Bone marrow (tissue), 2 donors: ENCODE measurements around the gene NPIPB8.
"Not testable (repeated sequence)": the region's sequence is repeated elsewhere in the genome, so short reads cannot be mapped to it uniquely, and the experiment has no call there.

Experiments
- DNase-seq, 2 donors: peaks; one replicate each; lab custom pipeline; 2025; lab: John Stamatoyannopoulos, UW

NPIPB8 gene

DNA sequence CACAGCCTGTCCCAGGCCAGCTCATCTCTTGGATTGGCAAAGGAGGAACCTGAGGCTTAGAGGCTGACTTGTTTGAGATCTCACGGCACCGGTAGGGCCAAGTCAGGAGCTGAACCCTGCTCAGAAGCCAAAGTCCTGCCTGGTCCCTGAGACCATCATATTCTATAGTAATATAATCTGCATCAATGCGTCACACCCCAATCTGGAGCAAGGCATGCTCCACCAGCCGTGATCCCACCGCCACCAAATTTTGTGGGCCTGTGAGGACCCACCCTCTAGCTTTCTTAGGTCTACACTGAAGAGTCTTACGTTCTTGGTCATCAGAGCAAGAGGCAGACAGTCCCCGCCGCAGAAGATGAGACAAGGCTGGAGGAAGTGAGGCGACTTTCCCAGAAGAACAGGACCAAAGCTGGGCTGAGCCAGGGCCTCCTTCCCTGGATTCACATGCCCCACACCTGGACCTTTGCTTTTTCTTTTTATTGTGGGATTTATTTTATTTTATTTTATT lies 30.7 kb upstream of the NPIPB8 start:
- DNase-seq, result no peak

DNA sequence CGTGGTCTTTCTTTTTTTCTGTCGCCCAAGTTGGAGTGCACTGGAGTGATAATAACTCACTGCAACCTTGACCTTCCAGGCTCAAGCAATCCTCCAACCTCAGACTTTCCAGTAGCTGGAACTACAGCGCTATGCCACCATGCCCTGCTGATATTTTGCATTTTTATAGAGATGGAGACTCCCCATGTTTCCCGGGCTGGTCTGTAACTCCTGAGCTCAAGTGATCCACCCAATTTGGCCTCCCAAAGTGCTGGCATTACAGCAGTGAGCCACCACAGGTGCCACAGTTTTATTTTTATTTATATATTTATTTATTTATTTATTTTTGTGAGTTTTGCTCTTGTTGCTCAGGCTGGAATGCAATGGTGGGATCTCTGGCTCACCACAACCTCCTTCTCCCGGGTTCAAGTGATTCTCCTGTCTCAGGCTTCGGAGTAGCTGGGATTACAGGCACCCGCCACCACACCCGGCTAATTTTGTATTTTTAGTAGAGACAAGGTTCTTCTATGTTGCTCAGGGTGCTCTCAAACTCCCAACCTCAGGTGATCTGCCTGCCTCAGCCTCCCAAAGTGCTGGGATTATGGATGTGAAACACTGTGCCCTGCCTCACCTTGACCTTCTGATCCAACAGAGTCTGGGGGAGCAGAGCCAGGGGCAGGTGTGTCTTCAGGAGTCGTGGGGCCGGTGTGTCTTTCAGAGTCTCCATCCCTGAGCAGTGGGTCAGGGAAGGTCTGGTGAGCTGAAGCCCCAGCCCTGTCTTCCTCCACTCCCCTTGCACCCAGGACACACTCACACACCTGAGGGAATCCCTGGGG lies 30.0 kb upstream of the NPIPB8 start:
- DNase-seq, result not testable (repeated sequence)

DNA sequence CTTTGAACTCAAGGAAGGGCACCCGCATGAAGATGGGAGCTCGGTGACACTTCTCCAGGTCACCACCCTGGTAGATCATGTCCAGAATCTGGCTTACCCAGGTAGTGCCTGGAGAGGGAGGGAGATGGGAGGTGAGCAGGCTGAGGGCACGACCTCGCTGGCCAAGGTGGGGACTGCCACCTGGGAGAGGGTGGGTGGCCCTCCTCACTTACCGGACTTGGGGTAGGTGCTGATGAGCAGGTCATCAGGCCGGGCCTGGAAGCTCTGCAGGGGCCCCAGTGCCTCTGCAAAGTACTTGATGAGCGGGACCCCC lies 29.4 kb upstream of the NPIPB8 start:
- DNase-seq, result not testable (repeated sequence)

DNA sequence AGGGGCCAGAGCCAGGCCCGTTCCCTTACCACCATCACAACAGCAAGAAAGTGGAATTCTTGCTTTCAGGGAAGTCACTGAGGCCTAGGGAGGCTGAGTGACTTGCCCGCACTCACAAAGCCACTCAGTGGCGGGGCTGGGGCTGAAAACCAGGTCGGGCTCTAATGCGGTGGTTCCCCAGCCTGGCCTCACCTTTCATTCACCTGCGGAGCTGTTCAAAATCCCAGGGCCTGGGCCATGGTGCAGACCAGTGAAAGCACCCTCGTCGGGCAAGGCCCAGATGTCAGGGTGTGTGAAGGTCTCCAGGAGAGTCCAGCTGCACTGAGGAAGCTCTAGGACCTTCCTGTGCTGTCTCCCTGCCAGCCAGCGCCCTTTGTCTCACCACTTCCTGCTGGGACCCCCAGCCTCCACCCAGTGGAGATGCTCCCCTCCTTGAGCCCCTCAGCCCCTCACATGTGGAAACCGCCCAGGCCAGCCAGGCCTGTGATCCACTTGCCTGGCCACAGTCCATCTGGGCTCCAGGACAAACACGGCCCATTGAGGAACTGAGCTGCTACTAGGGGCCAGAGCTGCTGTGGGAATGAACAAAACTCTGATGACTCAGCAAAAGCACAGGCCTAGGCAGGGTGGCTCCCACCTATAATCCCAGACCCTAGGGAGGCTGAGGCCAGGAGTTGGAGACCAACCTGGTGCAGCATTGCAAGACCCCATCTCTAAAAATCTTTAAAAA lies 28.8 kb upstream of the NPIPB8 start:
- DNase-seq, result not testable (repeated sequence)

DNA sequence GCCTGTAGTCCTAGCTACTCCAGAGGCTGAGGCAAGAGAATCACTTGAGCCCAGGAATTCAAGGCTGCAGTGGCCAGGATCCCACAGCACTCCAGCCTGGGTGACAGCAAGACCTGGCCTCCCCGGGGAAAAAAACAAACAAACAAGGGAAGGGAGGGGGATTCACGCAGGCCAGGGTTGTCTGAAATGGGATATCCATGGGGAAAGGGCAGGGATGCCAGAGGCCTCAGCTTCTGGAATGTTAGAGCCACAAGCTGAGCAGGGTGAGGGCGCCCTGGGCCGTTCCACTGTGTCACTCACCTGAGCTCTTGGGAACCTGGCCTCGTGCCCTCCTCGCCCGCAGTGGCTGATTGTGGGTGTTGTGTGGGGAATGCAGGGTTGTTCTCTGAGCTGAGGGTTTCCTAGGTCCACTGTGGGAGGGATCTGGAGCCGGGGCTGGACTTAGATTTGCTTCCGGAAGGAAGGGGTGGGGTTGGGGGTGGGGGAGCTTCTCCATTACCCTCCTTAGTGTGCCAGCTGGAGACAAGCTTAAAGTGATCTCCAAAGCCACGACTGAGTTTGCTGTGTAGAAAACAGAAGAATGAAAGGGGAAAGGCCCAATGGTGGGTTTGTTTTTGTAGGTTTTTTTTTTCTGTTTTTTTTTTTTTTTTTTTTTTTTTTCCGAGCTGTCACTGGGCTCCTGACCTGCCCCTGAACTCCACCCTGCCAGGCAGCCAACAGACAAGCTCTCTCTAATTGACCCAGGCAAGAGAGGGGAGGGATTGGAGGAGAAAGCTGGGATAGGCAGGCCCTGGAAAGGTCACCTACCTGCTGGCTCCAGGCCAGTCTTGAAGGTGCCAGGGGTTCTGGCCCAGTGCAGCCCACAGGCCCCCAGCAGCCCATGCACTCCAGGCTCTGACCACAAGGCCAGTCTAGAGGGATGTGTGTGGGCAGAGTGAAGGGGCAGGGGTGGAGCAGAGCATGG lies 28.0 kb upstream of the NPIPB8 start, which contains the start of gene SULT1A1:
Gene SULT1A1 (minus strand): TSS at position 414 of the 964 bp plus-strand sequence. CDS start 1,189 bp downstream, outside the sequence.
- DNase-seq, result no peak

DNA sequence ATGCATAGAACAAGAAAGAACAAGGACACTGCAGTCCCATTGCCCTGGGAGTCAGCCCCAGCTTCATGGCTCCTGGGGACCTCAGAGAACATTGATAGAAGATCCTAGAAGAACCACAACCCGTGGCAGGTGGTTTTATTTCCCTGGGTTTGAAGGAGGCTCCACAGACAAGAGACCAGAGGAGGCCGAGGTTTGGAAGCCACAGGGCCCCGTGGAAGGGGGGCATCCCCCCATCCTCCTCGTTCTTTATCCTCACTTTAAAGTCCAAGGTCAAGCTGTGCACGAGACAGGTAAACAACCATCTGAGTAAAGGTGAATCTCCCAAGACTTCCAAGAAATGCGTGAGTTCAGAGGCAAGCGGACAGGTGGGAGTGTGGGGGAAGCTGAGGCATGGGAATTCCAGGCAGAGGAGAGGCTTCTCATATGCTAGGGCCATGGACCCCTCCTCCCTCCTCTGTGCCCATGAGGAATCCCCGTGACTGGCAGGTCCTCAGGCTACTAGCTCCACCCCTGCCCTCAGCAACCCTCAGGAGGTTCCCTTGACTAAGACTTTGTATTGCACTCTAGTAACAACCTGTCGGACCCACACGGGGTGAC lies 27.2 kb upstream of the NPIPB8 start:
- DNase-seq, result no peak

DNA sequence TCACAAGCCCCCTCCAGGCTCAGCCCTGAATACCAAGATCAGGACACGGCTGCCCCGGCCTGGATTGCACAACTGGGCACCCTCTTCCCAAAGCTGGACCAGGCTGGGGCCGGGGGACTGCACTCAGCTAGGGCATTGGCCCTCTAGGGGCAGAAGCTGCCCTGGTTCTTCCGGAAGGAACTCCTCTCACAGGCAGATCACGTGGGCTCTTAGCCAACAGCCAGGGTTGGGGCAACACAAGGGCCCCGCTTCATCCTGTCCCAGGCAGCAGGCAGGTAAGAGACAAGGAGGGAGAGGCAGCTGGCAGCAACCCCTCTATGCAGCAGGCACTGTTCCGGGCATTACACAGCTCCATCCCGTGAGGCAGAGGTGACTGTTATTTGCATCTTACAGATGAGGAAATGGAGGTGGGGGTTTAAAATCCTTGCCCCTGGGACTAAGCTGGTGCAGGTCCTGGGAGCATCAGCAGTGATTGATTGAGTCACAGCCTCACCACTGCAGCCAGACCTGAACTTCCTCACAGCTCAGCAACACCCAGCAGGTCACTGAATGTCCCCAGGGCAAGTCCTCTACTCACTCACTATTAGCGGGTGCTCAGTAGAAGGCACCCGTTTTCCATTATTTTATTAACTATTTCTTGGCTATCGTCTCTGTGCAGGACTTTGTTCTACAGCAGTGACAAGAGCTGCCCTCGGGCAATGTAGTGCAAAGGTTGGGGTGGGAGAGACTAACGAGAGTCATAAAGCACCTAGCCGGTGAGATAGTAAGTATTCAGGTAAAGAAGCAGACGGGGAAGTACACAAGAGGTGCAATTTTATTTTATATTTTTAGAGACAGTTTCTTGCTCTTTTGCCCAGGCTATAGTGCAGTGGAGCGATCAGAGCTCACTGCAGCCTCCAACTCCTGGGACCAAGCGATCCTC lies 25.2 kb upstream of the NPIPB8 start:
- DNase-seq, result not testable (repeated sequence)

DNA sequence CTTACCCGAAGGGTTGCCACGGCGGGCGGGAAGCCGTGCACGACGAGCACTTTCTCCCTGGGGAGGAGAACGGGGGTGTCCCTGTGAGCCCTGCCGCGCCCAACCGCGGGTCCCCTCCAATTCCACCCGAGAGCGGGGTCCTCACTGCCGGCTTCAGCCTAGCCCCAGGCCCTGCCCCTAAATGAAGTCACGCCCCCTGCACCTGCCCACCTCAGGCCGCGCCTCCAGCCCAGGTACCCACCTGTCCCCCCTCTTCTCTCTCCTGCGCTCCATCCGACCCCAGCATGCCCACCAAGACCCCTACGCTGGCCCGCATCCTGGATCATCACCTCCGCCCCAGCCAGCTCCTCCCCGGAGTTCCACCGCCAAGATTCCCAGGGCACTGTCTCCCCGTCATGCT lies 24.0 kb upstream of the NPIPB8 start:
- not testable (repeated sequence) for DNase-seq

DNA sequence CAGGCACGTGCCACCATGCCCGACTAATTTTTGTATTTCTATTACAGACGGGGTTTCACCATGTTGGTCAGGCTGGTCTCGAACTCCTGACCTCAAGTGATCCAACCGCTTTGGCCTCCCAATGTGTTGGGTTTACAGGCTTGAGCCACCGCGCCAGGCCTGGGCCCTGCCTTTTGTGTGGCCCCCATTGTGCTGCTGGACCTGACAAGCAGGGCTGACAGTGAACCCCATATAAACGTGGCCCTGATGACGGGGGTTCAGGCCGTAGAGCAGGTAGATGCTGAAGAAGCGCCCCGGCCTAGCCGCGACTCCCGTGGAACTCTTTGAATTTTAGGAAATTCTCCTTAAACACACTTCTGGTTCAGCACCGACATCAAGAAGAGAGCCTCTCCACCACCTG lies 23.3 kb upstream of the NPIPB8 start:
- DNase-seq, result not testable (repeated sequence)

DNA sequence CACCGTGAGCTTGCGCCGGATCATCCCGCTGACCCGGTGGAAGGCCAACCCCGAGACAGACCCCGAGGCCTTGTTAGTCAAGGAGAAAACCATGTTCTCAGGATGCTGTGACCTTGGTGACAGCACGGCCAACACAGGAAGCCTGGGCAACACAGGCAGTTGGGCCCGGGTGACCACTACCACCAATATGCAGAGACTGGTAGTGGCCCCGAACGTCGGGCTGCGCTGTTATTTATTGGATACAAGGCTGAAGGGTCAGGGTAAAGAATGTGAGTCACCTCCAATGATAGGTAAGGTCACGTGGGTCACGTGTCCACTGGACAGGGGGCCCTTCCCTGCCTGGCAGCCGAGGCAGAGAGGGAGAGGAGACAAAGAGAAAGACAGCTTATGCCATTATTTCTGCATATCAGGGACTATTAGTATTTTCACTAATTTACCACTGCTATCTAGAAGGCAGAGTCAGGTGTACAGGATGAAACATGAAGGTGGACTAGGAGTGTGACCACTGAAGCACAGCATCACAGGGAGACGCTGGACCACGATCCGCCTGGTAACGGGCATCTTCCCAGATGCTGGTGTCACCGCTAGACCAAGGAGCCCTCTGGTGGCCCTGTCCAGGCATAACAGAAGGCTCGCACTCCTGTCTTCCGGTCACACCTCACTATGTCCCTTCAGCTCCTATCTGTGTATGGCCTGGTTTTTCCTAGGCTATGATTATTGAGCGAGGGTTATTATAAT lies 22.2 kb upstream of the NPIPB8 start:
- not testable (repeated sequence) for DNase-seq

DNA sequence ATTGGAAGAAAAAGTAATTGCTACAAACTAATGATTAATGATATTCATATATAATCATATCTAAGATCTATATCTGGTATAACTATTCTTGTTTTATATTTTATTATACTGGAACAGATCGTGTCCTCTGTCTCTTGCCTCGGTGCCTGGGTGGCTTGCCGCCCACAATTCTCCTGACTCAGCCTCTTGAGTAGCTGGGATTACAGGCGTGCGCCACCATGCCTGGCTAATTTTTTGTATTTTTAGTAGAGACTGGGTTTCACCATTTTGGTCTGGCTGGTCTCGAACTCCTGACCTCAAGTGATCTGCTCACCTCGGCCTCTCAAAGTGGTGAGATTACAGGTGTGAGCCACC lies 21.7 kb upstream of the NPIPB8 start:
- not testable (repeated sequence) for DNase-seq

DNA sequence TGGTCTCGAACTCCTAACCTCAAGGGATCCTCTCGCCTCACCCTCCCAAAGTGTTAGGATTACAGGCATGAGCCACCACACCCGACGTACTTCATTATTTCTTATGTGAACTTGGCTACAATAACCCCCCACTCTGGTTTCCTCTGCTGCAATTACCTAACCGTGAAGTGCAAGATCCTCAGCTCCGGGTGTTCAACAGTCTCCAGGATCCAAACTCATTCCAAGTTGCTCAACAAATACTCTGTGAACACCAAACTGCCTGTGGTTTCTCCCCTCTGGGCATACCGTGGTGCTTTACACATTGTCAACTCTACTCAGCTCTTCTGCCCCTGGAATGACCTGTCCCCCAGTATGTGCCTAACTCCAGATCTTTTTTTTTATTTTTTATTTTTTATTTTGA lies 21.2 kb upstream of the NPIPB8 start:
- DNase-seq, result no peak

DNA sequence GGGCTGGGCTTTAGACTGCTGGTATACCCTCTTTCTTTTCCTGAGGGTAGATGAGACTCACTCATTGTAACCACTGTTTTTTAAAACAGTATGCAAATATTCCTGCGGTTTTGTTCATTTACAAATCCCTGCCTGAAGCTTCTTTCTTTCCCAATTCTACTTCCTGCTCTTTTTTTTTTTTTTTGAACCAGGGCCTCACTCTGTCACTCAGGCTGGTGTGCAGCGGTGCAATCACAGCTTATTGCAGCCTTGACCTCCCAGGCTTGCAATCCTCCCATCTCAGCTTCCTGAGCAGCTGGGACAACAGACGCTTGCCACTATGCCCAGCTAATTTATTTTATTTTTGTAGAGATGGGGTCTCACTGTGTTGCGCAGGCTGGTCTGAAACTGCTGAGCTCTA lies 20.0 kb upstream of the NPIPB8 start:
- DNase-seq, result no peak

DNA sequence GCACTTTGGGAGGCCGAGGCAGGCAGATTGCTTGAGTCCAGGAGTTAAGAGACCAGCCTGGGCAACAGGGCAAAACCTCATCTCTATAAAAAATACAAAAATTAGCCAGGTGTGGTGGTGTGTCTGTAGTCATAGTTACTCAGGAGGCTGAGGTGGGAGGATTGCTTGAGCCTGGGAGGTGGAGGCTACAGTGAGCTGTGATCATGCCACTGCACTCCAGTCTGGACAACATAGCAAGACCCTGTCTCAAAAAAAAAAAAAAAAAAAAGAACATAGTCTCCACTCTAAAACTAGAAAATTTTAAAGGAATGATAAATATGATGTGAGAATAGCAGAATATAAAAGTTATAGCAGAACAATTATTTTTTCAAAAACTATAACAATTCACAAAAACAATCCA lies 17.5 kb upstream of the NPIPB8 start:
- not testable (repeated sequence) for DNase-seq

DNA sequence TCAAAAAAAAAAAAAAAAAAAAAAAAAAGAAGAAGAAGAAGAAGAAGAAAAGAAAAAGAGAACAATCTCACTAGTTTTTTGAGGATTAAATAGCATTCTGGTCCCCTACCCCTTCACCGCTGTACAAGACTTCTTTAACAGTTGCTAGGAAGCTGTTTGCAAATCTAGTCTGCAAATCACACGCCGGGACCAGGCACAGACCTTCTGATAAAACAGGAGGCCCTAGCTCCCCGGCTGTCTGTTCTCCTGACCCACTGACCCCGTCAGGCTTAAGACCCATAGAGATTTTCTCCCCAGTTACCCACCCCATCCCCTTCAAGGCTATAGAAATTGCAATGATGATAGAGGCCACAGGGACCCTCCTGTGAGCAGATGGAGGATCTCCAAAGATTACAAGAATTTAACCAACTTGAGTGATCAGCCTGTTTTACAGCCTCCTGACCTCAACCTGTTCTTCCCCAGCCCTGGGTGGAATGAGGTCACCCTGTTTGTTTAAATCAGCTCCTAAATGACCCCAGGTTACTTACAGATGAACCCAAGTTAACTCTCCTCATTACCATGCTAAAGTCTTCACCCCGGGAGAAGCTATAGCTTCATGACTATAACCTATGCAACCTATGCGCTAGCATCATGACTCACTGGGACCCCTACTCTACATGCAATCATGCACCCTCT lies 16.2 kb upstream of the NPIPB8 start:
- no peak for DNase-seq

DNA sequence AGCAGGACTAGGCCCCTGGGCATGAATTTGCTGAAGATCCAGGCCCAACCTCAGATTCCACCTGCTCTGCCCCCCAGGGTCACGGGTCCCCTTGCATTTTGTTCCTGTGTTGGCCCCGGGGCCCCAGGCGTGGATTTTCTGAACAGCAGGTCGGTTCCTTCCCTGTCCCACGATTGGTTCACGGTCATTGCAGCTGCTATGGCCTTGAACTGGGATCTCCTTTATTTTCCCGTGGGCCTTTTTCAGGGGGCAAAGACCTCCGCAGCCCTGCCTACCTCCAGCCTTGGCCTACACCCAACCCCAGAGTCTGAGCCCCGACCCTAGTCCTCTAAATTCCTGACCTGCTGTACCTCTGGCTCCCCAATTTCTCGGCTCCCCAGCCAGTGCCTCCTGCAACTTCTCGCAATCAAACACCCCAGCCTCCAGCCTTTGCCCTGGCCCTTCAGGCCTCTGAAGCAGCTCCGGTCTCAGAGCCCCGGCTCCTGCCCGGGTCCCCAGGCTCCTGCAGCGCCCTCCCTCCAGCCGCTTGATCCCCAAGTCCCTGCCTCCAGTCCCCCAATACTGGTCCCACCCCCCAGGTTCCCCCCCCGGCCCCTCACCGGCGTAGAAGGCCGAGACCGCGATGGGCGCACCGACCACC lies 15.2 kb upstream of the NPIPB8 start:
- DNase-seq, result not testable (repeated sequence)

DNA sequence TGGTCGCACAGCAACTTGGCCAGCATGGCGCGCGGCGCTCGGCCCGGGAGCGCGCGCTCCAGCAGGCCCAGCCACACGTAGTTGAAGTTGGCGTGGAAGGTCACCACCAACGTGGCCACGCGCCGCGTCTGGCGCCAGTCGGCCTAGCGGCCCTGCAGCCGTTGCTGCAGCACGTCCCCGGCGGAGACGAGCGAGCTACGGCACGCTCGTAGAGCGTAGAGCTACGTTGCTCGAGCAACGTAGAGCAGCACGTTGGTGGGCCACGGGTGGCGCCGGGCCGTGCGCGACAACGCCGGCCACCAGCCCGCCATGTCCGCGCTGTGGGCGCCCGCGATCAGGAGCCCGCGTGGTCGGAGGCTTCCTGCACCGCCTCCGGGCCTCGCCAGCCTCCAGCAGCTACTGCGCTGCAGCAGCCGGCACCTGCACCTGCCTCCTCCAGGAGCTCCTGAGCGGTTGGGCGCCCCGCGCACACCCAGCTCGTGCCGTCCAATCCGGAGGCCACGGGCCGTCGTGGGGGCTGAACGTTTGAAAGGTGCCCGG lies 14.6 kb upstream of the NPIPB8 start:
- no peak for DNase-seq

DNA sequence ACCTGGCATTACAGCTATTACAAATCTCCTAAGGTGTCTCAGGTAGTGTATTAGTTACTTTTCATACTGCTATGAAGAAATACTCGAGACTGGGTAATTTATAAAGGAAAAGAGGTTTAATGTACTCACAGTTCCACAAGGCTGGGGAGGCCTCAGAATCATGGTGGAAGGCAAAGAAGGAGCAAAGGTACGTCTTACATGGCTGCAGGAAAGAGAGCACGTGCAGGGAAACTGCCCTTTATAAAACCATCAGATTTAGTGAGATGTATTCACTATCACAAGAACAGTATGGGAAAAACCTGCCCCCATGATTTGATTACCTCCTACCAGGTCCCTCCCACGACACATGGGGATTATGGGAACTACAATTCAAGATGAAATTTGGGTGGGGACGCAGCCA lies 7.0 kb upstream of the NPIPB8 start:
- not testable (repeated sequence) for DNase-seq
